Glutamatergic neuron (in vitro differentiated cells): Measurements from ENCODE around the gene ATP9B. TPM values are rescaled to one million over a fixed set of nuclear protein-coding genes. Genes with fewer than 3 reads are reported as not detected.
"Not testable (repeated sequence)": the region's sequence is repeated elsewhere in the genome, so short reads cannot be mapped to it uniquely, and the experiment has no call there.

ENCODE experiments used
- DNase-seq: peaks from one replicate; pipeline ENCODE4 v3.0.0; 2022
- H3K27ac Mint-ChIP-seq: one replicate; pipeline ENCODE4 v1.8.0; 2020; ENCODE audit warnings: mild to moderate bottlenecking, mixed read lengths, inconsistent platforms; ENCODE audit not compliant: unreplicated experiment
- H3K27me3 Mint-ChIP-seq: one replicate; pipeline ENCODE4 v1.8.0; 2020; ENCODE audit warnings: mild to moderate bottlenecking, moderate library complexity, mixed read lengths, inconsistent platforms; ENCODE audit not compliant: unreplicated experiment
- H3K36me3 Mint-ChIP-seq: one replicate; pipeline ENCODE4 v1.8.0; 2020; ENCODE audit warnings: mild to moderate bottlenecking, mixed read lengths, inconsistent platforms; ENCODE audit not compliant: unreplicated experiment
- H3K4me1 Mint-ChIP-seq: one replicate; pipeline ENCODE4 v1.8.0; 2020; ENCODE audit warnings: mild to moderate bottlenecking, low read depth, mixed read lengths, inconsistent platforms; ENCODE audit not compliant: unreplicated experiment
- H3K4me3 Mint-ChIP-seq: one replicate; pipeline ENCODE4 v1.8.0; 2020; ENCODE audit warnings: mild to moderate bottlenecking, mixed read lengths, inconsistent platforms; ENCODE audit not compliant: unreplicated experiment
- H3K9me3 Mint-ChIP-seq: one replicate; pipeline ENCODE4 v1.8.0; 2020; ENCODE audit warnings: mild to moderate bottlenecking, moderate library complexity, mixed read lengths, inconsistent platforms; ENCODE audit not compliant: unreplicated experiment
- total RNA-seq: library from RNA; stranded (reverse); fragmentation: NEBNext Ultra II Directional; extraction: Animal tissue kit (Norgen Biotek cat#: 25700); gene quantifications from one replicate; pipeline ENCODE4 v1.2.1, GENCODE V29; 2021; ENCODE audit not compliant: unreplicated experiment
- TF ChIP-seq, protein P1 (sequence below): fragments of 200-600 bp; sonication (generic); IDR thresholded peaks from one replicate; pipeline ENCODE4 v1.5.0; 2021; ENCODE audit not compliant: partially characterized antibody, unreplicated experiment

Gene ATP9B
- total RNA-seq, 1 donor from 2014 or later, result 62.6 TPM

DNA sequence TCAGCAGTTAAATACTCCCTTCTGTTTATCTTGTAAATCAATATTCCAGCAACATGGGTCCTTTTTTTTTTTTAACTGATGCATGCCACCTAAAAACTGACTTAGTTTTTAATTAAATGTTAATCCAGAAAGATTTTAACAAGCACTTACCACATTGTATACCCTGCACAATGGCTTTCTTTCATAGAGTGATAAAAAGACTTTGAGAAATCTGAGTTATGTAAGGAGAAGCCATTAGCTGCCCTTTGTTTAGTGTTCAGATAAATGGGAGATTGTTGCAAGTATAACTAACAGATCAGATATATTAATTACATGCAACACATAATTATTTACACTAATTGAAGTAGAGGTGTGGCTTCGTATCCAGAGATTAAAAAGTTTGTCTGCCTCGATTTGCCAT, 303.8 kb downstream of the ATP9B start:
- Mint-ChIP-seq H3K4me1 (peaks cover 2% of the 10 kb centered on the region), H3K27ac (no peak overlapping the region), H3K9me3 (peaks cover 1% of the 10 kb centered on the region), H3K4me3 (no peak overlapping the region), H3K27me3 (peaks cover 3% of the 10 kb centered on the region), H3K36me3 (peaks cover 8% of the 10 kb centered on the region)
- TF ChIP-seq, protein P1, sequence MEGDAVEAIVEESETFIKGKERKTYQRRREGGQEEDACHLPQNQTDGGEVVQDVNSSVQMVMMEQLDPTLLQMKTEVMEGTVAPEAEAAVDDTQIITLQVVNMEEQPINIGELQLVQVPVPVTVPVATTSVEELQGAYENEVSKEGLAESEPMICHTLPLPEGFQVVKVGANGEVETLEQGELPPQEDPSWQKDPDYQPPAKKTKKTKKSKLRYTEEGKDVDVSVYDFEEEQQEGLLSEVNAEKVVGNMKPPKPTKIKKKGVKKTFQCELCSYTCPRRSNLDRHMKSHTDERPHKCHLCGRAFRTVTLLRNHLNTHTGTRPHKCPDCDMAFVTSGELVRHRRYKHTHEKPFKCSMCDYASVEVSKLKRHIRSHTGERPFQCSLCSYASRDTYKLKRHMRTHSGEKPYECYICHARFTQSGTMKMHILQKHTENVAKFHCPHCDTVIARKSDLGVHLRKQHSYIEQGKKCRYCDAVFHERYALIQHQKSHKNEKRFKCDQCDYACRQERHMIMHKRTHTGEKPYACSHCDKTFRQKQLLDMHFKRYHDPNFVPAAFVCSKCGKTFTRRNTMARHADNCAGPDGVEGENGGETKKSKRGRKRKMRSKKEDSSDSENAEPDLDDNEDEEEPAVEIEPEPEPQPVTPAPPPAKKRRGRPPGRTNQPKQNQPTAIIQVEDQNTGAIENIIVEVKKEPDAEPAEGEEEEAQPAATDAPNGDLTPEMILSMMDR, result no peak
- no peak for DNase-seq

DNA sequence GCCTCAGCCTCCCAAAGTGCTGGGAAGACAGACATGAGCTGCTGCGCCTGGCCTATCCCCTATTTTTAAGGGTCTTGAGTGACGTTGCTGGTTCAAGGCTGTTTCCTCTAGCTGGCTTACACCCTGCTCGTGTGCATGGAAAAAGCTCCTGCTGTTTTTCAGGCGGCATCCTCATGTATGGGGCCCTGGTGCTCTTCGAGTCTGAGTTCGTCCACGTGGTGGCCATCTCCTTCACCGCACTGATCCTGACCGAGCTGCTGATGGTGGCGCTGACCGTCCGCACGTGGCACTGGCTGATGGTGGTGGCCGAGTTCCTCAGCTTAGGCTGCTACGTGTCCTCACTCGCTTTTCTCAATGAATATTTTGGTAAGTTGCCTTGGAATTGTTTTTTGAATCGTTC, 304.5 kb downstream of the ATP9B start:
- Mint-ChIP-seq H3K4me1 (peaks cover 2% of the 10 kb centered on the region), H3K27ac (no peak overlapping the region), H3K36me3 (peaks cover 3% of the 10 kb centered on the region), H3K9me3 (peaks cover 1% of the 10 kb centered on the region), H3K27me3 (peaks cover 3% of the 10 kb centered on the region), H3K4me3 (no peak overlapping the region)
- DNase-seq, result no peak
- TF ChIP-seq, protein P1, result no peak

DNA sequence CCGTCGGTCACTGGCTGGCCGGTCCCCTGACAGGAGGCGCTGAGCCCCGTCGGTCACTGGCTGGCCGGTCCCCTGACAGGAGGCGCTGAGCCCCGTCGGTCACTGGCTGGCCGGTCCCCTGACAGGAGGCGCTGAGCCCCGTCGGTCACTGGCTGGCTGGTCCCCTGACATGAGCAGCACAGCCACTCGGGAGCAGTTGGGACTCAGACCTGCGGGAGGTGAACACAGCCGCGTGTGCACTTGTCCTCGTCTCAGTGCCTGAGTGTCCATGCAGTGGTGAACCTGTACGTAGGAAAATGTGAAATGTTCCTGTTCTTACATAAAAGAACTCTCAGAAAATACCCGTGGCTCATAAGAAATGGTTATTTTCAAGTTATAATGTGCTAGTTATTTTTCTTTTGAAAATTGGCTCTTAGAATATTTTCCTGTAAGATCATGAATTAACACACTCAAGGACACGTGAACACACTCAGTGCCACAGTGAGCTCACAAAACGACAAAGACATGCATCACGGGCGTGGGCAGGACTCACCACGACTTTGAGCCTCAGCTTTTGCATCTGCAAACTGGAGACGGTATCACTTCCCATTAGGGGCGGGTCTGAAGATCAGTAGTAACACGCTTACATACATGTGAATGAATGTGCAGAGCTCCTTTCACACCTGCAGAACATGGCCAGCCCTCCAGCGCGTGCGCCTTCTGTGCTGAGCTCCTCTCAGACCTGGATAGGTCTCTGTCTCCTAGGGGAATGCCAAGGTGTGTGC, 305.4 kb downstream of the ATP9B start:
- no peaks in the 10 kb centered on the region for H3K36me3 Mint-ChIP-seq
- peaks cover 1% of the 10 kb centered on the region for H3K9me3 Mint-ChIP-seq
- peaks cover 3% of the 10 kb centered on the region for H3K27me3 Mint-ChIP-seq
- H3K4me3 Mint-ChIP-seq, result no peak overlapping the region
- no peak overlapping the region for H3K27ac Mint-ChIP-seq
- TF ChIP-seq, protein P1, result no peak
- no peak for DNase-seq
- H3K4me1 Mint-ChIP-seq, result peaks cover 2% of the 10 kb centered on the region

DNA sequence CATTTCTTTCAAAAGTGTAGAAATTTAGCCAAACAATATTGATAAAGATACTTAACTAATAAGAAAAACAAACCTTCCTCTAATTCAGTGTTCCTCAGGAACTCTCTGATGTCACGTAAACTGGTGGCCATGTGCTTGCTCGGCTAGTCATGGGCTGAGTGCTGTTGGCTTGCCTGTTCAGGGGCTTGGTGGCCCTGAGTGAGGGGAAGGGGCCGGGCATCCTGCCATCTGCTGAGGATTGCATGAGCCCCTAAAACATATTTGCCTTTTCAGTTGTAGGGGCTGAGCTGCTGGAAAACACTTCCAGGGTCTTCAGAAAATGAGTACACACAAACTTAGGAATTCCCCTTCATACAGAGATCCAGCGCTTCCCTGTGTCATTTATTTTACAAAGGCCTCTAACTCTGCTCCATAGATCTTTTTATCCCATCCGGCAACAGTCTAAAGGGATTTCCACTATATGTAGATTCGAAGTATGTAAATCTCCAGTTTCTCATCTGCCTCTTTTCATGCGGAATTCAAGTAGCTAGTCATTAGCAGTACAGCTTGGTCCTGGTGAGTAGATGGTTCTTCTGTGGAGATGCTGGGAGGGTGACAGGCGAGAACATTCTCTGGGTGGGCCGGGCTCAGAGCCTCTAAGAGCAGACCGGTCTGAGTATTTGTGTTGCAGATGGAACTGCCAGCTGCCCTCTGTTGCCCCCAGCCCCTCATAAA, 306.4 kb downstream of the ATP9B start:
- H3K9me3 Mint-ChIP-seq, result peaks cover 1% of the 10 kb centered on the region
- peaks cover 3% of the 10 kb centered on the region for H3K27me3 Mint-ChIP-seq
- peaks cover 2% of the 10 kb centered on the region for H3K4me1 Mint-ChIP-seq
- no peaks in the 10 kb centered on the region for H3K36me3 Mint-ChIP-seq
- H3K4me3 Mint-ChIP-seq, result no peak overlapping the region
- no peak for DNase-seq
- TF ChIP-seq, protein P1, result no peak
- no peak overlapping the region for H3K27ac Mint-ChIP-seq

DNA sequence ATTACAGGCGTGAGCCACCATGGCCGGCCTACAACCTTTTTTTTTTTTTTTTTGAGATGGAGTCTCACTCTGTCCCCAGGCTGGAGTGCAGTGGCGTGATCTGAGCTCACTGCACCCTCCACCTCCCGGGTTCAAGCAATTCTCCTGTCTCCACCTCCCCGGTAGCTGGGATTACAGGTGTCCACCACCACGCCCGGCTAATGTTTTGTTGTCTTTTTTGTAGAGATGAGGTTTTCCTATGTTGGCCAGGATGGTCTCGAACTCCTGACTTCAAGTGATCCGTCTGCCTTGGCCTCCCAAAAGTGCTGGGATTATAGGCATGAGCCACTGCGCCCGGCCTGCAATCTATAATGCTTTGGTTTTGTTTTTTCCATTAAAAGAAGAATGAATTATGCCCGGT, 307.5 kb downstream of the ATP9B start:
- not testable (repeated sequence) for H3K27me3 Mint-ChIP-seq, H3K4me1 Mint-ChIP-seq, H3K4me3 Mint-ChIP-seq, H3K9me3 Mint-ChIP-seq, H3K27ac Mint-ChIP-seq, DNase-seq, H3K36me3 Mint-ChIP-seq
